B cell (primary cell): Measurements from ENCODE around the gene MICU2. TPM values are rescaled to one million over a fixed set of nuclear protein-coding genes. Genes with fewer than 3 reads are reported as not detected.

Source experiments
- ATAC-seq: fragments of 200-7000 bp; cut with Tn5 transposase; one replicate; pipeline ENCODE4 v1.10.0; 2021; ENCODE audit warnings: low read depth, mild to moderate bottlenecking, moderate number of reproducible peaks, moderate library complexity
- CTCF ChIA-PET: fragments of 350-600 bp; sonication (Branson Sonifier 250); formaldehyde crosslinking; loops from one replicate; lab custom pipeline; 2021; ENCODE audit warnings: antibody characterized with exemption, inconsistent platforms; lab: Charles Lee
- POLR2A ChIA-PET: fragments of 350-600 bp; sonication (Branson Sonifier 250); formaldehyde crosslinking; loops from one replicate; lab custom pipeline; 2021; ENCODE audit warnings: antibody characterized with exemption; lab: Charles Lee
- DNase-seq: peaks from one replicate; pipeline ENCODE4 v3.0.0; 2013
- H2AFZ ChIP-seq: 2 replicates; pipeline ENCODE4 v1.6.1; 2012; ENCODE audit warnings: mild to moderate bottlenecking, low read depth, low read length; ENCODE audit not compliant: insufficient read depth, poor library complexity, severe bottlenecking
- H3K27ac ChIP-seq, 2 donors: 1 replicate in 1 of 2; 2 replicates in 1 of 2; pipeline ENCODE4 v1.5.1; 2012 to 2013; ENCODE audit warnings: low read length in 2 of 2, mild to moderate bottlenecking in 2 of 2, moderate library complexity in 1 of 2
- H3K27me3 ChIP-seq, 4 experiments: fragments of 200-600 bp in 1 of 4; sonication (generic) in 1 of 4; replicated peaks in 1 of 4; 1 replicate in 2 of 4; 2 replicates in 2 of 4; pipeline versions ENCODE4 v1.6.1 to v1.7.0; 2013 to 2016; ENCODE audit warnings: low read length in 3 of 4, mild to moderate bottlenecking in 2 of 4, mixed read lengths in 1 of 4, moderate library complexity in 1 of 4; ENCODE audit not compliant: insufficient read depth in 4 of 4, control insufficient read depth in 3 of 4; ENCODE audit errors: control extremely low read depth in 1 of 4
- H3K36me3 ChIP-seq, 2 experiments: replicated peaks in 1 of 2; 1 replicate in 1 of 2; 2 replicates in 1 of 2; pipeline versions ENCODE4 v1.6.1 to v1.7.1; 2013; ENCODE audit warnings: low read length in 1 of 2; ENCODE audit not compliant: insufficient read depth in 2 of 2, control insufficient read depth in 1 of 2; ENCODE audit errors: control extremely low read depth in 1 of 2, extremely low read depth in 1 of 2
- H3K4me1 ChIP-seq, 2 donors: fragments of 200-600 bp in 1 of 2; sonication (generic) in 1 of 2; 1 replicate in 1 of 2; 2 replicates in 1 of 2; pipeline versions ENCODE4 v1.5.1 to v1.6.1; 2013 to 2017; ENCODE audit warnings: low read length in 2 of 2; ENCODE audit not compliant: control insufficient read depth in 2 of 2, insufficient read depth in 2 of 2
- H3K4me2 ChIP-seq: replicated peaks from 2 replicates; pipeline ENCODE3; 2012; ENCODE audit warnings: mild to moderate bottlenecking, low read depth, low read length; ENCODE audit not compliant: poor library complexity, severe bottlenecking
- H3K4me3 ChIP-seq, 5 experiments: fragments of 200-600 bp in 1 of 5; sonication (generic) in 1 of 5; 1 replicate in 3 of 5; 2 replicates in 2 of 5; pipeline versions ENCODE4 v1.5.1 to v1.7.0; 2011 to 2016; ENCODE audit warnings: low read length in 4 of 5, mild to moderate bottlenecking in 4 of 5, low read depth in 2 of 5, control low read depth in 1 of 5, moderate library complexity in 1 of 5; ENCODE audit not compliant: insufficient read depth in 1 of 5; ENCODE audit errors: control extremely low read depth in 1 of 5, extremely low read depth in 1 of 5
- H3K79me2 ChIP-seq: fragments of 200-600 bp; sonication (generic); one replicate; pipeline ENCODE4 v1.6.0; 2016; ENCODE audit warnings: low read length; ENCODE audit not compliant: control insufficient read depth, insufficient read depth
- H3K9ac ChIP-seq: fragments of 200-600 bp; sonication (generic); 2 replicates; pipeline ENCODE4 v1.6.1; 2017; ENCODE audit warnings: mild to moderate bottlenecking, low read length, moderate library complexity
- H3K9me3 ChIP-seq, 3 donors: one replicate each; pipeline versions ENCODE4 v1.6.1 to v1.7.1; 2013; ENCODE audit warnings: low read length in 2 of 3; ENCODE audit not compliant: control insufficient read depth in 2 of 3, insufficient read depth in 1 of 3; ENCODE audit errors: control extremely low read depth in 1 of 3
- H4K20me1 ChIP-seq: 2 replicates; pipeline ENCODE4 v1.6.0; 2012; ENCODE audit warnings: mild to moderate bottlenecking, low read length; ENCODE audit not compliant: insufficient read depth, control insufficient read depth, poor library complexity, severe bottlenecking
- H3K27ac Mint-ChIP-seq: one replicate; pipeline ENCODE4 v1.8.0; 2021; ENCODE audit warnings: mixed read lengths
- H3K27me3 Mint-ChIP-seq: one replicate; pipeline ENCODE4 v1.8.0; 2021; ENCODE audit warnings: mixed read lengths
- H3K4me1 Mint-ChIP-seq: one replicate; pipeline ENCODE4 v1.8.0; 2021; ENCODE audit warnings: mixed read lengths
- H3K4me3 Mint-ChIP-seq: one replicate; pipeline ENCODE4 v1.8.0; 2021; ENCODE audit warnings: mixed read lengths
- H3K9me3 Mint-ChIP-seq: one replicate; pipeline ENCODE4 v1.8.0; 2022; ENCODE audit warnings: mixed read lengths; ENCODE audit not compliant: insufficient read depth
- EZH2 ChIP-seq: IDR thresholded peaks from 2 replicates; pipeline ENCODE4 v1.6.1; 2012; ENCODE audit warnings: borderline replicate concordance, low read depth, mild to moderate bottlenecking, moderate library complexity, low read length; ENCODE audit not compliant: insufficient read depth, poor library complexity, severe bottlenecking
- WGBS: methylation state at CpG from one replicate; pipeline ENCODE4 v1.1.5; 2013; ENCODE audit warnings: missing lambda C conversion rate; ENCODE audit not compliant: insufficient coverage; 5-methylcytosine and 5-hydroxymethylcytosine counted together
- intact Hi-C: fragments of 100-400 bp; cut with micrococcal nuclease; formaldehyde crosslinking; loops from one replicate; pipeline ENCODE4 v1.10.0; 2022
- polyA plus RNA-seq: library from polyadenylated mRNA; depleted of rRNA; stranded (reverse); fragments of >200 nt; gene quantifications from 2 replicates; pipeline ENCODE4 v1.2.3, GENCODE V29; 2012
- total RNA-seq, 2 donors: library from RNA; stranded (reverse); fragments of 120-200 nt in 1 of 2; gene quantifications; 1 replicate in 1 of 2; 2 replicates in 1 of 2; pipeline versions ENCODE4 v1.2.3 to v1.2.4, GENCODE V29; 2013 to 2022
- TF ChIP-seq, protein P1 (sequence below): fragments of 200-600 bp; IDR thresholded peaks from one replicate; pipeline ENCODE4 v1.8.0; 2022; ENCODE audit warnings: antibody characterized with exemption, mild to moderate bottlenecking

The MICU2 gene
- total and polyA plus RNA-seq, 2 donors (not counting 1 experiment from before 2014, with no cell fraction given), result 52.2 to 56.7 TPM

- Mint-ChIP-seq H3K27ac (no peak overlapping the region), H3K4me1 (peaks cover 22% of the 10 kb centered on the region)
- ATAC-seq, result no peak
Observed at GRCh38 chr13:21567714-21568113, 36.3 kb downstream of the MICU2 start.

GRCh38 chr13:21557995-21558394, 46.0 kb downstream of the MICU2 start:
- ChIA-PET CTCF (interaction anchor here (0.5 to 1.3 kb wide), 4 partner anchors 8 to 517 kb away, joined by 3 read pairs; no protein-coding TSS in a partner anchor), POLR2A (no interaction called here)
- no peak overlapping the region for H3K4me3 Mint-ChIP-seq
- H3K27ac ChIP-seq, result no peak overlapping the region
- peaks cover 11 to 20% of the 10 kb centered on the region in 2 experiments for H3K36me3 ChIP-seq
- no peak overlapping the region for H3K4me3 ChIP-seq
- peaks cover 0 to 1% (median 0%) of the 10 kb centered on the region in 3 donors for H3K9me3 ChIP-seq
- intact Hi-C loops, result no loop called here
- H3K27ac Mint-ChIP-seq, result no peak overlapping the region
- peaks cover 9% of the 10 kb centered on the region for H3K4me1 Mint-ChIP-seq
- 13% methylated on average over 1 of the region's 2 CpGs for WGBS
- H3K27me3 Mint-ChIP-seq, result no peaks in the 10 kb centered on the region
- no peak overlapping the region for H3K9ac ChIP-seq
- H3K4me1 ChIP-seq, result no peaks in the 10 kb centered on the region
- no peaks in the 10 kb centered on the region for H3K9me3 Mint-ChIP-seq
- DNase-seq (no peak), ATAC-seq (no peak)
- peaks cover 46% of the 10 kb centered on the region for H3K79me2 ChIP-seq
- no peaks in the 10 kb centered on the region for H3K27me3 ChIP-seq
- peaks cover 18% of the 10 kb centered on the region for H4K20me1 ChIP-seq
- TF ChIP-seq, protein P1, sequence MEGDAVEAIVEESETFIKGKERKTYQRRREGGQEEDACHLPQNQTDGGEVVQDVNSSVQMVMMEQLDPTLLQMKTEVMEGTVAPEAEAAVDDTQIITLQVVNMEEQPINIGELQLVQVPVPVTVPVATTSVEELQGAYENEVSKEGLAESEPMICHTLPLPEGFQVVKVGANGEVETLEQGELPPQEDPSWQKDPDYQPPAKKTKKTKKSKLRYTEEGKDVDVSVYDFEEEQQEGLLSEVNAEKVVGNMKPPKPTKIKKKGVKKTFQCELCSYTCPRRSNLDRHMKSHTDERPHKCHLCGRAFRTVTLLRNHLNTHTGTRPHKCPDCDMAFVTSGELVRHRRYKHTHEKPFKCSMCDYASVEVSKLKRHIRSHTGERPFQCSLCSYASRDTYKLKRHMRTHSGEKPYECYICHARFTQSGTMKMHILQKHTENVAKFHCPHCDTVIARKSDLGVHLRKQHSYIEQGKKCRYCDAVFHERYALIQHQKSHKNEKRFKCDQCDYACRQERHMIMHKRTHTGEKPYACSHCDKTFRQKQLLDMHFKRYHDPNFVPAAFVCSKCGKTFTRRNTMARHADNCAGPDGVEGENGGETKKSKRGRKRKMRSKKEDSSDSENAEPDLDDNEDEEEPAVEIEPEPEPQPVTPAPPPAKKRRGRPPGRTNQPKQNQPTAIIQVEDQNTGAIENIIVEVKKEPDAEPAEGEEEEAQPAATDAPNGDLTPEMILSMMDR, result peak; percentile 47
- TF ChIP-seq EZH2, result no peak
- no peak overlapping the region for H3K4me2 ChIP-seq
- H2AFZ ChIP-seq, result no peak overlapping the region

More at GRCh38 chr13:21567714-21568113, 36.3 kb downstream of the MICU2 start:
- CTCF ChIA-PET, result no interaction called here
- Mint-ChIP-seq H3K9me3 (no peaks in the 10 kb centered on the region), H3K4me3 (no peak overlapping the region), H3K27me3 (no peaks in the 10 kb centered on the region)
- WGBS, result 60% methylated on average over 1 of the region's 2 CpGs
- Histone ChIP-seq H3K27me3 (no peaks in the 10 kb centered on the region), H3K4me2 (no peak overlapping the region), H4K20me1 (peaks cover 21% of the 10 kb centered on the region), H3K9me3 (no peaks in the 10 kb centered on the region), H3K36me3 (peaks cover 5 to 34% of the 10 kb centered on the region in 2 experiments), H3K4me1 (peaks cover 9 to 10% of the 10 kb centered on the region in 2 donors), H3K4me3 (no peak overlapping the region), H3K9ac (no peak overlapping the region), H3K79me2 (peaks cover 53% of the 10 kb centered on the region), H2AFZ (no peak overlapping the region), H3K27ac (no peak overlapping the region)
- DNase-seq, result no peak
- POLR2A ChIA-PET, result no interaction called here
- intact Hi-C loops, result no loop called here
- TF ChIP-seq EZH2, result no peak
- TF ChIP-seq, protein P1, result no peak
